GM12872 (cell line): ENCODE results near the gene EML1.

Source experiments
- CTCF ChIP-seq: IDR thresholded peaks from 3 replicates; pipeline ENCODE4 v1.5.1; 2011; ENCODE audit warnings: low read depth, mild to moderate bottlenecking, low read length, moderate library complexity; ENCODE audit not compliant: insufficient read depth

The EML1 gene

DNA sequence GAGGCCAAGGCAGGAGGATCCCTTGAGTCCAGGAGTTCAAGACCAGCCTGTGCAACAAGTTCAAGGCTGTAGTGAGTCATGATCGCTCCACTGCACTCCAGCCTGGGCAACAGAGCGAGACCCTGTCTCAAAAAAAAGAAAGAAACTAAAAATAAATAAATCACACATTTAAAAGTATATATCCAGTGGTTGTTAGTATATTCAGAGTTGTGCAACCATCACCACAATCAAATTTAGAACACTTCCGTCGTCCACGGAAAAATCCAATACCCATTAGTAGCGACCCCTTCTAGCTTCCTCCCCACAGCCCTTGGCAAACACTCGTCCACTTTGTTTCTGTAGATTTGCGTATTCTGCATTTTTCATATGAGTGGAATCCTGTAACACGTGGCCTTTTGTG, 44.7 kb upstream of the EML1 start:
- TF ChIP-seq CTCF, result no peak

GRCh38 chr14:99749142-99749541, 44.1 kb upstream of the EML1 start:
- peak; percentile 27; the same call in 2 of the 3 replicates for TF ChIP-seq CTCF

DNA sequence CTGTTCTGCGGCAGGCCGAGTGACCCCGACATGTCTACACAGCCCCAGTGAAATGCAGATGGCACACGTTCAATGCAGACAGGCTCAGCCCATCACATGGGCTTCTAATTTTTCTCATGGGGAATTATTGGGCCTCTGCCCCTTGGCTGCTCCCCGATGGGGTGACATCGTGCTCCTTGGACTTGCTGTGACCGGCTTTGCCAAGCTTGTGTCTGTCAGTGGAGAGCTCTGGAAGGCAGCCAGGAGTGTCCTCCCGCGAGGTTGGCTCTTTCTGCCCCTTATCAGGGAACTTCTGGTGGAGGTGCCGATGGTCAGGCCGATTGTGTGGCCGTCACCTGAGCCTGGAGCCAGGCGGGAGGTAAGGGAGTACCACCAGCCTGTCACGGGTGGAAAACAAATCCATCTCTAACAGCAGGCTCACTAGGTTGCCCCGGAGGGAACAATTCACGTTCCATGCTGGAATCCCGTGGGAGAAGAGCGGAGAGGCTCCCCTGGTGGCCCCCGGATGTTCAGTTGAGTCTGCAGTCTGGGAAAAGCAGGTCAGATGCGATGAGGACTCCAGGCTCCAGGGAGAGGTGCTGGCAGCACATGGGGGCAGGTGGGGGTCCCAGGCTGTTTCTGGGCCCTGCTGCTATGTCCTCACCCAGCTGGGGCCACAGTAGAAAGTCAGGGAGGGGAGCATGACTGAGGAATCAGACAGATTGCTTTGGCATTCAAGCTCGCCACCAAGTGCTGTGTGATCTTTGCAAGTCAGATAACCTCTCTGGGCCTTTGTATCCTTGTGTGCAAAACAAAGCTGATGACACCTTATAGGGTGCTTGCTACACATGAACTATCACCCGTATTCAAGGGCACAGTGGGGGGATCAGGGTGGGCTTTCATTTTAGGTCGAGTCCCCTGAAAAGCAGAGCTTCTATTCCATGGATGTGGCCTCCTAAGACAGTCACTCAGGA, 43.2 kb upstream of the EML1 start:
- no peak for TF ChIP-seq CTCF

- TF ChIP-seq CTCF, result no peak
Measured at GRCh38 chr14:99750746-99751450, 42.3 kb upstream of the EML1 start.

- no peak for TF ChIP-seq CTCF
Measured at GRCh38 chr14:99751539-99752485, 41.4 kb upstream of the EML1 start.

- TF ChIP-seq CTCF, result no peak
Measured at GRCh38 chr14:99752486-99753121, 40.6 kb upstream of the EML1 start.
